KOPT-K1 (cell line): ENCODE results near the gene FAF2.

Source experiments
- H3K27ac ChIP-seq: fragments of 200-600 bp; sonication (generic); 2 replicates; pipeline ENCODE4 v1.5.1; 2016; ENCODE audit warnings: antibody characterized with exemption, mild to moderate bottlenecking, low read depth, low read length; ENCODE audit not compliant: poor library complexity, severe bottlenecking
- H3K36me3 ChIP-seq: fragments of 200-600 bp; sonication (generic); 2 replicates; pipeline ENCODE4 v1.5.1; 2017; ENCODE audit warnings: antibody characterized with exemption, mild to moderate bottlenecking, low read length, moderate library complexity; ENCODE audit not compliant: insufficient read depth
- H3K9me3 ChIP-seq: fragments of 200-600 bp; sonication (generic); 2 replicates; pipeline ENCODE4 v1.5.1; 2017; ENCODE audit warnings: antibody characterized with exemption, low read length, mild to moderate bottlenecking; ENCODE audit not compliant: insufficient read depth, poor library complexity, severe bottlenecking

Gene FAF2

GRCh38 chr5:176525677-176526076 lies 77.5 kb downstream of the FAF2 start:
- peaks cover 12% of the 10 kb centered on the region for H3K9me3 ChIP-seq
- H3K27ac ChIP-seq = no peak overlapping the region

GRCh38 chr5:176526462-176526861 lies 78.3 kb downstream of the FAF2 start:
- Histone ChIP-seq H3K9me3 (peaks cover 20% of the 10 kb centered on the region), H3K27ac (no peak overlapping the region), H3K36me3 (peaks cover 42% of the 10 kb centered on the region)

More at GRCh38 chr5:176525677-176526076, 77.5 kb downstream of the FAF2 start:
- H3K36me3 ChIP-seq = peaks cover 34% of the 10 kb centered on the region

- H3K27ac ChIP-seq = no peak overlapping the region
- H3K36me3 ChIP-seq = peaks cover 51% of the 10 kb centered on the region
- H3K9me3 ChIP-seq = peaks cover 24% of the 10 kb centered on the region
These were observed 79.3 kb downstream of the FAF2 start for GRCh38 chr5:176527246-176528222.

GRCh38 chr5:176528301-176528700 lies 80.1 kb downstream of the FAF2 start:
- H3K27ac ChIP-seq = no peak overlapping the region
- H3K9me3 ChIP-seq = peaks cover 24% of the 10 kb centered on the region
- H3K36me3 ChIP-seq = peaks cover 59% of the 10 kb centered on the region

- H3K36me3 ChIP-seq = peaks cover 59% of the 10 kb centered on the region
- H3K27ac ChIP-seq = no peak overlapping the region
- H3K9me3 ChIP-seq = peaks cover 24% of the 10 kb centered on the region
These were observed 80.6 kb downstream of the FAF2 start for GRCh38 chr5:176528761-176529115.

- Histone ChIP-seq H3K27ac (peak overlapping the region; percentile 42), H3K36me3 (peaks cover 59% of the 10 kb centered on the region)
These were observed 81.0 kb downstream of the FAF2 start for GRCh38 chr5:176529116-176529740.

GRCh38 chr5:176529741-176530141 lies 81.6 kb downstream of the FAF2 start:
- H3K36me3 ChIP-seq = peaks cover 59% of the 10 kb centered on the region

More at GRCh38 chr5:176529116-176529740, 81.0 kb downstream of the FAF2 start:
- peaks cover 24% of the 10 kb centered on the region for H3K9me3 ChIP-seq

GRCh38 chr5:176530393-176530982 lies 82.3 kb downstream of the FAF2 start:
- Histone ChIP-seq H3K36me3 (peaks cover 59% of the 10 kb centered on the region), H3K27ac (peak overlapping the region; percentile 47), H3K9me3 (peaks cover 24% of the 10 kb centered on the region)

More at GRCh38 chr5:176529741-176530141, 81.6 kb downstream of the FAF2 start:
- peaks cover 24% of the 10 kb centered on the region for H3K9me3 ChIP-seq
- H3K27ac ChIP-seq = peak overlapping the region; percentile 42

- H3K9me3 ChIP-seq = peaks cover 24% of the 10 kb centered on the region
- peak overlapping the region; percentile 0 for H3K27ac ChIP-seq
- H3K36me3 ChIP-seq = peaks cover 59% of the 10 kb centered on the region
These were observed 83.1 kb downstream of the FAF2 start for GRCh38 chr5:176530983-176531901.

GRCh38 chr5:176531902-176532493 lies 83.8 kb downstream of the FAF2 start:
- peaks cover 58% of the 10 kb centered on the region for H3K36me3 ChIP-seq
- no peak overlapping the region for H3K27ac ChIP-seq
- H3K9me3 ChIP-seq = peaks cover 24% of the 10 kb centered on the region

GRCh38 chr5:176532795-176533194 lies 84.6 kb downstream of the FAF2 start:
- H3K9me3 ChIP-seq = peaks cover 24% of the 10 kb centered on the region
- peak overlapping the region; percentile 95 for H3K27ac ChIP-seq
- peaks cover 50% of the 10 kb centered on the region for H3K36me3 ChIP-seq

- H3K36me3 ChIP-seq = peaks cover 44% of the 10 kb centered on the region
- peak overlapping the region; percentile 95 for H3K27ac ChIP-seq
- peaks cover 24% of the 10 kb centered on the region for H3K9me3 ChIP-seq
These were observed 85.2 kb downstream of the FAF2 start for GRCh38 chr5:176533390-176533789.

GRCh38 chr5:176533894-176534611 lies 85.9 kb downstream of the FAF2 start:
- Histone ChIP-seq H3K9me3 (peaks cover 24% of the 10 kb centered on the region), H3K27ac (peak overlapping the region; percentile 95), H3K36me3 (peaks cover 37% of the 10 kb centered on the region)
